Motor neuron (in vitro differentiated cells): Measurements from ENCODE around the gene NSFL1C. TPM values are rescaled to one million over a fixed set of nuclear protein-coding genes. Genes with fewer than 3 reads are reported as not detected.

Experiments
- ATAC-seq, 8 experiments: fragments of 200-7000 bp; cut with Tn5 transposase; replicated peaks in 6 of 8; 2 replicates each; pipeline ENCODE4 v1.8.0; 2021; ENCODE audit warnings: mild to moderate bottlenecking in 8 of 8, moderate library complexity in 8 of 8
- H3K27ac ChIP-seq, 2 donors: fragments of 250-450 bp; sonication (Bioruptor Pico); 2 replicates each; pipeline ENCODE4 v1.9.0; 2021; ENCODE audit warnings: antibody characterized with exemption in 2 of 2, mild to moderate bottlenecking in 2 of 2, moderate library complexity in 1 of 2
- H3K4me1 ChIP-seq, 2 donors: fragments of 250-450 bp; sonication (Bioruptor Pico); replicated peaks in 1 of 2; 2 replicates each; pipeline ENCODE4 v1.6.1; 2021; ENCODE audit warnings: antibody characterized with exemption in 2 of 2, mild to moderate bottlenecking in 2 of 2, moderate library complexity in 1 of 2
- H3K4me3 ChIP-seq, 5 donors: fragments of 250-450 bp; sonication (Bioruptor Pico); 2 replicates each; pipeline ENCODE4 v1.9.0; 2021; ENCODE audit warnings: antibody characterized with exemption in 5 of 5, mild to moderate bottlenecking in 5 of 5, moderate library complexity in 4 of 5
- WGBS, 10 experiments: fragments of 450-650 bp; shearing (Covaris generic); methylation state at CpG; one replicate each; pipeline ENCODE4 v1.0.0; 2022; 5-methylcytosine and 5-hydroxymethylcytosine counted together
- in situ Hi-C, 9 experiments: fragments of 400-800 bp; cut with MboI; loops; one replicate each; pipeline ENCODE4 v1.15.0; 2021; ENCODE audit warnings: low sequenced_read_pairs in 9 of 9, low pct_unique_long_range_greater_than_20kb in 2 of 9; ENCODE audit not compliant: unreplicated experiment in 9 of 9
- total RNA-seq, 8 experiments: library from RNA; unstranded; fragments of 300-600 nt; gene quantifications; 2 replicates each; pipeline versions ENCODE4 v1.2.3 to v1.2.4, GENCODE V29; 2022

Gene NSFL1C
- total RNA-seq, 8 experiments from 2014 or later, result 40.7 to 65.6 (median 58.2) TPM

GRCh38 chr20:1474817-1475603, 8.4 kb upstream of the NSFL1C start:
- H3K27ac ChIP-seq, result no peak overlapping the region
- WGBS, 10 experiments, result 54 to 100% (median 80%) methylated on average over 1 to 3 of the region's 4 CpGs; no CpG with 5 or more reads in 3 of the 10 experiments
- H3K4me1 ChIP-seq, result no peaks in the 10 kb centered on the region
- no peak for ATAC-seq
- in situ Hi-C loops, result loop anchor here in 2 of 9 experiments (25.0 kb wide), 1 partner anchor 163 kb away; no protein-coding TSS in a partner anchor
- no peak overlapping the region for H3K4me3 ChIP-seq

DNA sequence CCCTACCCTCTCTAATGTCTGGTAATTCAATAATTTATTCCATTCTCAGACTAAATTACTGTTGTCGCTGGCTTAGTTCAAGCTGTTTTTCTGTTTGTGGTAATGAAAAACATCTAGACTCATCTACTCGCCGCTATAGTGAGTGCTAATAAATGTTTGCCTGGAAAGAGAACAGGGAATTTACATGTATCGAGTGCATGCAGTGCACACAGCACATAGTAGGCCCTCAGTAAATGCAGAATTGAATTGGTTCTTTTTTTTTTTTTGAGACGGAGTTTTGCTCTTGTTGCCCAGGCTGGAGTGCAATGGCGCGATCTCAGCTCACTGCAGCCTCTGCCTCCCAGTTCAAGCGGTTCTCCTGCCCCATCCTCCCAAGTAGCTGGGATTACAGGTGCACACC, 7.7 kb upstream of the NSFL1C start:
- no peak for ATAC-seq
- in situ Hi-C loops, result loop anchor here in 2 of 9 experiments (25.0 kb wide), 1 partner anchor 162 kb away; no protein-coding TSS in a partner anchor
- Histone ChIP-seq H3K27ac (no peak overlapping the region), H3K4me1 (no peaks in the 10 kb centered on the region), H3K4me3 (no peak overlapping the region)
- WGBS, 10 experiments, result 17 to 98% (median 89%) methylated on average over 1 to 7 of the region's 8 CpGs; no CpG with 5 or more reads in 2 of the 10 experiments

GRCh38 chr20:1473246-1474220, 6.9 kb upstream of the NSFL1C start:
- ATAC-seq, result no peak
- in situ Hi-C loops, result loop anchor here in 2 of 9 experiments (25.0 kb wide), 1 partner anchor 161 kb away; no protein-coding TSS in a partner anchor
- Histone ChIP-seq H3K27ac (no peak overlapping the region), H3K4me3 (no peak overlapping the region), H3K4me1 (no peaks in the 10 kb centered on the region)
- WGBS, 10 experiments, result 33 to 92% (median 63%) methylated on average over 2 to 9 of the region's 13 CpGs

DNA sequence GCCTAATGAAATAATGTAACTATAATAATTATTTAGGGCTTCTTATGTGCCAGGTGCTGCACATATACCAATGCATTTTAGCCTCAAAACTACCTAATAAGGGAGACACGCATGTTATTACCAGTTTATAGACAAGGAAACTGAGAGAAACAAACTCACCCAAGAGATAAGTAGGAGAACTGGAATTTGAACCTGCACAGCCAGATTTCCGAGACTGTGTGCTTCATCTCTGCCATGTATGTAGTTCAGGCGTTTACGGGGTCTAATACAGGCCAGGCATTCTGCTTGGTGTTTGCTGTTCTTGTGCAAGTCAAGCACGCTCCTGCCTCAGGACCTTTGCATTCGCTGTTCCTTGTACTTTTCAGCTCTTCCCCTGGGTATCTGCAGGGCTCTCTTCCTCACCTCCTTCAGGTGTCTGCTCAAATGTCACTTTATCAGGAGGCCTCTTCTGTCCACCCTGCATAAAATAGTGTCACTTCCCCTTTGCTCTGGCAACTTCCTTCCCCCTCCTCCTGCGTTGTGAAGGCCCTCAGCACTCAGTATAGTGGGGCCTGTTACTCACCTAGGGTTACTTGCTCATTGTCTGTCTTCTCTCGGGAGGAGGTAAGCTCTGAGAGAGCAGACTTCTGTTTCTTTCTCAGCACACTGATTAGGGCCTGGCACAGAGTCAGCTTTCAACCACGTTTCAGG, 6.1 kb upstream of the NSFL1C start:
- no peak for ATAC-seq
- in situ Hi-C loops, result loop anchor here in 2 of 9 experiments (25.0 kb wide), 1 partner anchor 160 kb away; no protein-coding TSS in a partner anchor

GRCh38 chr20:1471242-1471641, 4.6 kb upstream of the NSFL1C start:
- peaks cover 0 to 5% of the 10 kb centered on the region in 2 donors for H3K4me1 ChIP-seq
- no peak overlapping the region for H3K4me3 ChIP-seq
- ATAC-seq, result no peak
- in situ Hi-C loops, result loop anchor here in 2 of 9 experiments (25.0 kb wide), 1 partner anchor 159 kb away; no protein-coding TSS in a partner anchor
- WGBS, 10 experiments, result 60 to 100% (median 100%) methylated on average over 1 to 2 of the region's 2 CpGs; no CpG with 5 or more reads in 2 of the 10 experiments
- H3K27ac ChIP-seq, result no peak overlapping the region

More for the DNA sequence above, 6.1 kb upstream of the NSFL1C start:
- Histone ChIP-seq H3K4me3 (no peak overlapping the region), H3K4me1 (no peaks in the 10 kb centered on the region), H3K27ac (no peak overlapping the region)
- WGBS, 10 experiments, result 0 to 80% (median 67%) methylated on average over 1 to 7 of the region's 9 CpGs; no CpG with 5 or more reads in 1 of the 10 experiments

DNA sequence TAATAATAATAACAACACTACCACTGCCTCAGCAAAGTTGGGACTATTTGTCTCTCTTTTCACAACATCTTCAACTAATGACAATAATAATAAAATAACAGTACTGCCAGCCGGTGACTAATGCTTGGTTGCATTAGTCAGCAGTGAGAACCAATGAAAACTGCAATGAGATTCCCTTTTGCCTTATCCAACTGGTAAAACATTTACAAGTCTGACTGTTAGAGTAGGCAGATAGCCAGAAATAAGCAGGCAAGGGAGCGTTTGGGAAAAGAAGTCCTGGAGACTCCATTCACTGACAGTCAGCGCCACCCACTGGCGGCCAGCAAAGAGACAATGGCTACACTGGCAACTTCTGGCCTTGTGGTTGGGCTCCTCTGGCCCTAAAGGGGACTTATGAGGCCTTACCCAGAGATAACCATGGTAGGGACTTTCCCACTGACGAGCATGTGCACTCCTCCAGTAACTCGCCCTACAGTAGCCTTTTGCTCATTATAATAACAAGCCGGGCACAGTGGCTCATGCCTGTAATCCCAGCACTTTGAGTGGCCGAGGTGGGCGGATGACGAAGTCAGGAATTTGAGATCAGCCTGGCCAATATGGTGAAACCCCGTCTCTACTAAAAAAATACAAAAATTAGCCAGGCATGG, 3.4 kb upstream of the NSFL1C start:
- peak in 6 of 8 experiments; percentile 9 to 67 (median 51) for ATAC-seq

DNA sequence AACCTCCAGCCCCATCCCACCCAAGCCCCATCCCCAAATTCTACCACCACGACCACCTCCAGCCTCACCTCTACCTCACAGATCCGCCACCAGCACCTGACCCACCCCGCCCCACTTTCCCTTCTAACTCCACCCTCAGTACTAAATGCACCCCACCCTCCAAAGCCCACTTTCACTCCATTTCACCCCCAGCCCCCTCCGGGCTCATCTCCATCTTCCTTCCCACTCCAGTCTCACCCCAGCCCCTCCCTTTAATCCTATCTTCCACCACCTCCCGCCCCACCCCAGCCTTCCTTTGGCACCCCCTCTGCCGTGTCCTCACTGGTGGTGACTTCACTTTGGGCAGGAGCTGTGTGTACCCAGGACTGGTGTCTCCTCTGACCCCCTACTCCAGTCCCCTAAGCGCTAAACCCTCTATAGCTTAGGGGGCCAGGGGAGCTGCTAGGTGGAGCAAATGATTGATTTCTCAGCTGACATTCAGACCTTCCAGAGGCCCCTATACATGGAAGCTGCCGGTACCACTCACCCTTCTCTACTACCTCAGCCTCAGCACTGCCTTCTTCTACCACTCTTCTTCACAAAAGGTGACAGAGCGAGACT, 2.8 kb upstream of the NSFL1C start:
- no peak overlapping the region for H3K27ac ChIP-seq
- in situ Hi-C loops, result loop anchor here in 3 of 9 experiments (10.0 to 25.0 kb wide), 2 partner anchors 155 to 157 kb away; no protein-coding TSS in a partner anchor
- 0 to 75% (median 47%) methylated on average over 1 to 2 of the region's 9 CpGs; no CpG with 5 or more reads in 4 of the 10 experiments for WGBS, 10 experiments
- H3K4me1 ChIP-seq, result peaks cover 9 to 11% of the 10 kb centered on the region in 2 donors
- no peak overlapping the region for H3K4me3 ChIP-seq
- no peak for ATAC-seq

More for the DNA sequence above, 3.4 kb upstream of the NSFL1C start:
- in situ Hi-C loops, result loop anchor here in 3 of 9 experiments (10.0 to 25.0 kb wide), 2 partner anchors 155 to 158 kb away; no protein-coding TSS in a partner anchor
- Histone ChIP-seq H3K4me3 (no peak overlapping the region), H3K4me1 (peaks cover 8 to 11% of the 10 kb centered on the region in 2 donors), H3K27ac (no peak overlapping the region)
- WGBS, 10 experiments, result 0 to 71% (median 15%) methylated on average over 1 to 9 of the region's 11 CpGs; no CpG with 5 or more reads in 2 of the 10 experiments

GRCh38 chr20:1468117-1468624, 1.5 kb upstream of the NSFL1C start:
- ATAC-seq, result no peak
- H3K4me3 ChIP-seq, result no peak overlapping the region

DNA sequence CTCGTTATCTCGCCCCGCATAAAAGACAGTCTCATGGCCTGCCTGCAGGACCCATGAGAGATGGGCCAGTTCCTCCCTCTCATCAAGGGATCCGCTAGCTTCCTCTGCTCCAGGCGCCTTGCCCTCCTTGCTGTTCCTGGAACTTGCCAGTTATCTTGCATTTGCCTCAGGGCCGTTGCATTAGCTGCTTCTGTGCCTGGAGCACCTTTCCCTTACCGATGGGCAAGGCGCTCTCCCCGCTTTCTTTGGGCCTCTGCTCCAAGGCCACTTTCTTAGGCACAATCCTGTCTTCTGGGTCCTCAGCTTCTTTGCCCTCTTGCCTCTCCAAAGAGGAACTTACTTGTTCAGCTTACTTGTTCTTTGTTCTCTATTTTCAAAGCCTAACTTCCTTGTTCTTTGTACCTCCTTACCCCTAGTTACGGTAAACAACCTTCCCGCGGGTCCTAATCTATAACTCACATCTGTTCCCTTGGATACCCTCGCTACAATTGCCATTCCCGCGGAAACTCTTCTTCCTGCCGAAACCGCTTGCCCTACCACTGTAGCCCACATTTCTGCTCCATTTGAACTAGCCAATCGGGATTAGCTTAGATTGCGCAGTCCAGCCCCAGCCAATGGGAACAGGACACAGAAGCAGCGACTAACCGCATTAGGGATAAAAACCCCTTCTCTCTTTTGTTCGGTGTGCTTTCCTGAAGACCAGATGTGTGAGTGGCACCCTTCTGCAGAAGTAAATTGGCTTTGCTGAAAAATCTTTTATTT, 887 bp upstream of the NSFL1C start:
- in situ Hi-C loops, result loop anchor here in 3 of 9 experiments (10.0 to 25.0 kb wide), 2 partner anchors 153 to 155 kb away; no protein-coding TSS in a partner anchor
- H3K4me1 ChIP-seq, result peaks cover 9 to 11% of the 10 kb centered on the region in 2 donors
- no peak overlapping the region for H3K27ac ChIP-seq
- WGBS, 10 experiments, result 51 to 100% (median 71%) methylated on average over 2 to 21 of the region's 22 CpGs
- H3K4me3 ChIP-seq, result peak overlapping the region in 3 of 5 donors; percentile 82 to 99 (median 87)
- ATAC-seq, result no peak

More at GRCh38 chr20:1468117-1468624, 1.5 kb upstream of the NSFL1C start:
- H3K4me1 ChIP-seq, result peaks cover 9 to 11% of the 10 kb centered on the region in 2 donors
- in situ Hi-C loops, result loop anchor here in 3 of 9 experiments (10.0 to 25.0 kb wide), 2 partner anchors 153 to 156 kb away; no protein-coding TSS in a partner anchor
- WGBS, 10 experiments, result 25 to 93% (median 78%) methylated on average over 1 to 7 of the region's 7 CpGs; no CpG with 5 or more reads in 1 of the 10 experiments
- H3K27ac ChIP-seq, result no peak overlapping the region

DNA sequence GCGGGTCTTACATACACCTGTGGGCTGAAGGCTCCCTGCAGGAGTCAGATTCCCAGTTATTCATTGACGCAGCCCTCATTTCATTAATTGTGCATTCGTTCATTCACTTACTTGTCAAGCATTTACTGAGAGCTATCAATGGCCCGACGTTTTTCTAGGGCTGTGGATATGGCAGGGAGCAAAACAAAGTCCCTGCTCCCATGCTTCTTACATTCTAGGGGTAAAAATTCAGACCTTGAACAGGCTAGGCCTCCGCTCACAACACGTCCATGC, 369 bp upstream of the NSFL1C start:
- H3K27ac ChIP-seq, result no peak overlapping the region
- 0 to 13% (median 6%) methylated on average over 2 to 6 of the region's 7 CpGs; no CpG with 5 or more reads in 6 of the 10 experiments for WGBS, 10 experiments
- no peak for ATAC-seq
- peak overlapping the region; percentile 82 to 99 (median 88) for H3K4me3 ChIP-seq
- in situ Hi-C loops, result loop anchor here in 3 of 9 experiments (10.0 to 25.0 kb wide), 2 partner anchors 152 to 155 kb away; no protein-coding TSS in a partner anchor
- H3K4me1 ChIP-seq, result peaks cover 9 to 11% of the 10 kb centered on the region in 2 donors
